HFF-Myc (cell line): ENCODE measurements around the gene PPFIA1.

ENCODE experiments used
- DNase-seq: peaks from one replicate; pipeline ENCODE4 v3.0.0-alpha.2; 2011; ENCODE audit warnings: low read depth; ENCODE audit errors: extremely low read depth
- H3K4me3 ChIP-seq: replicated peaks from 2 replicates; pipeline ENCODE4 v1.5.1; 2011; ENCODE audit warnings: low read depth, mild to moderate bottlenecking, control low read depth, low read length
- CTCF ChIP-seq: IDR thresholded peaks from 2 replicates; pipeline ENCODE4 v1.5.1; 2012; ENCODE audit warnings: mild to moderate bottlenecking, low read depth, low read length, control low read depth; ENCODE audit errors: missing control alignments

The PPFIA1 gene

DNA sequence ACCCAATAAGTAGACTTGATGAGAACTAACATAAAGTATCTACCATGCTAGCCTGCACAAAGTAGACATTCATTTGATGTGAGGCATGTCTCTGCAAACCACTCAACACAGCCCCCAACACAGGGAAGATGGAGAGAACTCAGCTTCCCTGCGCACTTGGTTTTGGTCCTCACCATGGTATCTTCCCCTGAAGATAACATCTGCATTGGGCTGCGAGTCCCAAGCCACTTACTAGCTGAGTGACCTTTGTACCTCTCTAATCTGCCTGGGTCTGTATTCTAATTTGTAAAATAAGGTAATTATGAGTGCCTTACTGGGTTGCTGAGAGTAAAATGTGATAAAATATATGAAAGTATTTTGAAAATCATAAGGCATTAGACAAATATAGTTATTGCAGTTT is 30.7 kb downstream of the PPFIA1 start:
- DNase-seq = no peak
- no peak overlapping the region for H3K4me3 ChIP-seq
- no peak for TF ChIP-seq CTCF

DNA sequence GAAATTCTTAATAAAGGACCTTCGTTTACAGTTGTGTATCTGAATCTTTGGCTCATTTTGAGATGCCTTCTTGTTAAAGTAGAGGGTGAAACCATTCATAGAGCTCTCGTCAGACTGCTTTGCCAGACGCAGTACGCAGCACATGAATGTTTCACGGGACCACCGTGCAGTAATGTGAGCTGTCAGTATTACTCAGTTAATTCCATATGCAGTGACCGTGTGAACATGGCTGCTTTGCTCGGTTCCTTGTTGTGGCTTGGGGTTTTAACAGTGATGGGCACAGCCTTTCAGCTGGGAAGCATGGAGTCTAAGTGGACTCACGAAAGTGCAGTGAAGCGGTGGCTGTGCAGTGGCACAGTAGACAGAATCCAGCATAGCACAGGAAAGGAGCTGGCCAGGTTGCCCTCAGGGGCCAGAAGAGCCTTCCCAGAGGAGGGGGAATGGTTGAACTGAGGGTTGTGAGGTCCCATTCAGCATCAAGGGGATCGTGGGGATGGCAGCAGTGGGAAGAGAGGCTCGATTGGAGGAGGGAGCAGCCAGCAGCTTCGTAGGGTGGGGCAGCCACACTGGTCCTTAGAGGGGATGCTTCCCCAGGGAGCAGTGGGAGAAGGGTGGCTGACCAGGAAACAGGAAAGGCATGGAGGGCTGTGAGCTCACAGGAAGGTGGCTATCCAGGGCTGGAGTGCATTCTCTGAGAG is 31.4 kb downstream of the PPFIA1 start:
- DNase-seq = no peak
- no peak for TF ChIP-seq CTCF
- no peak overlapping the region for H3K4me3 ChIP-seq

DNA sequence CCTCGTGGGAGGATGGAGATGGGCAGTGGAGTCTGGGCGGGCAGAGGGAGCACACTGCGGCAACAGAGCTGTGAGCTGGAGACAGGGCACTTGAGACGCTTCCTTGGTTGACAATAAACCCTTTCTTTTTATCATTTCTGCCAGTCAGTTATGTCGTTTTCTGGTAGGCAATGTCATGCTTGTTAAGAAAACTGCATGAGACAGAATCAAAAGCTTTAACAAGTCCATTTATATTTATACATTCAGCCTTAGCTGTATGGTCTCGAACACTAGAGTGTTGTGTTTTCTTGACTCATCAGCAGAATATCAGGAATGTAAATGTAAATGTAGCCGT is 31.9 kb downstream of the PPFIA1 start:
- no peak for DNase-seq
- no peak for TF ChIP-seq CTCF
- no peak overlapping the region for H3K4me3 ChIP-seq

DNA sequence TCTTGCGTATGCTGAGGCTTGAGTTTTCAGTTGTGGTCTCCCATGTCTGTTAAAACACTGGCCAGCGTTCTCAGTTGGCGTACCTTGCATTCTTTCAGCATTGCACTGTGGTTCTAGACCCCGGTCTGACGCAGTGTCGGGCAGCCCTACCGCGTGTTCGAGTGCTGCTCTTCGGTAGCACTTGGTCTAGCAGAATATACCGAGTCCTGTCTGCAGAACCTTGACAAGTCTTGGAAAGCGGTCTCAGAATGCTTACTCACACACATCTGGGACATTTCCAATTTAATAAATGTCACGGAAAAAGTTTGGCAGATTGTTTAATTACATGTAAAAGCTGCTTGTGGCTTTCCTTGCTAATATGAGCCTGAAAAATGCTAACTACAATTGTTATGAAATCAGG is 32.6 kb downstream of the PPFIA1 start:
- H3K4me3 ChIP-seq = no peak overlapping the region
- no peak for TF ChIP-seq CTCF
- no peak for DNase-seq

- TF ChIP-seq CTCF = no peak
- DNase-seq = no peak
- no peak overlapping the region for H3K4me3 ChIP-seq
These were observed 33.7 kb downstream of the PPFIA1 start for GRCh38 chr11:70304208-70304603.

DNA sequence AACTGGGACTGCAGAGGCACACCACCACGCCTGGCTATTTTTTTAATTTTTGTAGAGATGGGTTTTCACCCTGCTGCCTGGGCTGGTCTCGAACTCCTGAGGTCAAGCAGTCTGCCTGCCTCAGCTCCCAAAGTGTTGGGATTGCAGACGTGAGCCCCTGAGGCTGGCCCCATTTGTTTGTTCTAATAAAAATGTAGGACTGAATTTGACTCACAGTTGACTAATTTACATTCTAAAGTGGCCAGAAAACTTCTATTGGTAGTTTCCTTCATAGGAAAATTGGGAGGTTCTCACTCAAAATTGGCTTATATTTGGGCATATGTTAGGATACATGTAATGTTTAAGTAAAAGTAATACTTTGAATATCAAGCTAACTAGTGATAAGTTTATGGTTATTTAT is 35.0 kb downstream of the PPFIA1 start:
- no peak overlapping the region for H3K4me3 ChIP-seq
- no peak for DNase-seq
- no peak for TF ChIP-seq CTCF

DNA sequence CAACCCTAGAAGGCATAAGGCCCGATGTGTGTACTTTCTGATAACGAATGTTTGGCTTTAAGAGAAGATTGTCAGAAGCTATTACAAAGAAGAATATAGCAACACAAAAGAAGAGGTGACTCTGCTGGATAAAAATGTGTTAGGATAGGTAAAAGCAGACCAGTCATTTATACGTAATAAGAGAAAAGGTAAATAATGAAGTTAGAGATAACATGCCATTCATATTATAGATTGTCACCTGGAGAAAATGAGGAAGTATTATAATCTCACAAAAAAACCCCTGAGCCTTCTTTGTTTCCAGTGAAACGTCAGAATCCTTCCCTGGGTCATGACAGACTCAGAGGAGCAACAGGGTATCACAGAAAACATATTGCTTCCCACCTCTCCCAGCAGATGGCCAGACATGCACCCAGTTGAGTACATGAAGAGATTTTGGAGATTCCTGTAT is 36.1 kb downstream of the PPFIA1 start:
- no peak for TF ChIP-seq CTCF
- no peak for DNase-seq

More for the DNA sequence above, 36.1 kb downstream of the PPFIA1 start:
- H3K4me3 ChIP-seq = no peak overlapping the region
